HG02870 (cell line): Measurements from ENCODE around the gene KHDRBS2.

ENCODE experiments used
- ATAC-seq: cut with Tn5 transposase; IDR thresholded peaks from one replicate; pipeline ENCODE4 v1.9.1; 2021; ENCODE audit warnings: mild to moderate bottlenecking, moderate library complexity; ENCODE audit not compliant: unreplicated experiment

The KHDRBS2 gene

DNA sequence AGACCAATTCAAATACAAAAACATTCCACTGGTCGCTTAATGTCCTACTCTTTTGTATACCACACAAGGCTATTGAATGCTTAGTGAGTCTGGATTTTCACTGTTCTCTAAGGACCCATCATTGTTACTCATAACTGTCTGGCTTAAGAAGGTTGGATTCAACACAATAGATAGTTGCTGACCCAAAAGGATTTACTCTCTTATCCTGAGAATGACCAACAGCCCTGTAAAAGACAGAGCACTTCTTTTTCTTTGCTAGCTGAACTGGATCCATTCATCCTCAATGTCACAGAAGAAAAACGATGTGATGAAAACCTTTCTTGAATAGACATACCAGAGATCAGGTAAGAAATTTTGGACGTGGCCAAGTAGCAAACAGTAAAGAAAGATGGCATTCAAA, 645.6 kb downstream of the KHDRBS2 start:
- no peak for ATAC-seq
